A549 (cell line): ENCODE measurements around the gene AMMECR1.

ENCODE experiments used
- ATOH8 ChIP-seq: fragments of 250-450 bp; sonication (Bioruptor Pico); IDR thresholded peaks from 2 replicates; pipeline ENCODE4 v1.5.0; 2020; ENCODE audit warnings: low read depth, mild to moderate bottlenecking, moderate library complexity
- BHLHE40 ChIP-seq: IDR thresholded peaks from 2 replicates; pipeline ENCODE4 v1.6.1; 2012; ENCODE audit warnings: low read depth, low read length, inconsistent platforms
- CHD2 ChIP-seq: fragments of 150-350 bp; IDR thresholded peaks from 2 replicates; pipeline ENCODE4 v1.6.1; 2014; ENCODE audit warnings: low read length; ENCODE audit not compliant: partially characterized antibody
- CTCF ChIP-seq: fragments of >200 bp; sonication (Bioruptor Twin); formaldehyde crosslinking; IDR thresholded peaks from 3 replicates; pipeline ENCODE4 v1.5.1; 2016
- EP300 ChIP-seq, 2 experiments: fragments of >200 bp; sonication (Bioruptor Twin); formaldehyde crosslinking; IDR thresholded peaks; 2 replicates in 1 of 2; 3 replicates in 1 of 2; pipeline ENCODE4 v1.6.1; 2016 to 2017
- HMGXB4 ChIP-seq: fragments of 250-450 bp; sonication (Bioruptor Pico); IDR thresholded peaks from 2 replicates; pipeline ENCODE4 v1.5.0; 2021; ENCODE audit warnings: mild to moderate bottlenecking, moderate library complexity, borderline replicate concordance
- KDM5A ChIP-seq: fragments of 200-600 bp; sonication (generic); IDR thresholded peaks from 2 replicates; pipeline ENCODE4 v1.6.1; 2016; ENCODE audit warnings: antibody characterized with exemption, mild to moderate bottlenecking
- MAFK ChIP-seq: fragments of 450-650 bp; IDR thresholded peaks from 2 replicates; pipeline ENCODE4 v1.6.1; 2014; ENCODE audit not compliant: partially characterized antibody
- MAZ ChIP-seq: fragments of 150-350 bp; IDR thresholded peaks from 2 replicates; pipeline ENCODE4 v1.6.1; 2014; ENCODE audit warnings: antibody characterized with exemption, low read depth, low read length, borderline replicate concordance
- POLR2AphosphoS2 ChIP-seq: conservative IDR thresholded peaks from 2 replicates; pipeline ENCODE4 v1.6.1; 2012; ENCODE audit warnings: low read length, improper control_type of control experiment, inconsistent platforms
- RAD21 ChIP-seq, 2 experiments: fragments of >200 bp in 1 of 2; sonication (Bioruptor Twin) in 1 of 2; formaldehyde crosslinking in 1 of 2; IDR thresholded peaks in 1 of 2; conservative IDR thresholded peaks in 1 of 2; 2 replicates in 1 of 2; 3 replicates in 1 of 2; pipeline ENCODE4 v1.6.1; 2012 to 2018; ENCODE audit warnings: inconsistent platforms in 1 of 2
- REST ChIP-seq: fragments of 200-600 bp; sonication (generic); IDR thresholded peaks from 2 replicates; pipeline ENCODE4 v1.6.1; 2016; ENCODE audit warnings: antibody characterized with exemption, mild to moderate bottlenecking, moderate library complexity
- RNF2 ChIP-seq: fragments of 200-600 bp; sonication (generic); IDR thresholded peaks from 2 replicates; pipeline ENCODE4 v1.6.1; 2016; ENCODE audit warnings: low read depth, mild to moderate bottlenecking, antibody characterized with exemption, moderate library complexity, borderline replicate concordance
- SMC3 ChIP-seq: fragments of >200 bp; sonication (Bioruptor Twin); formaldehyde crosslinking; IDR thresholded peaks from 3 replicates; pipeline ENCODE4 v1.6.1; 2018; ENCODE audit warnings: inconsistent platforms

- TF ChIP-seq RAD21 (conservative IDR thresholded peaks at IDR 0.05 in 1 of 2, IDR thresholded peaks at IDR 0.05 in 1 of 2) (no peak), ATOH8 (CRISPR knock-in tag) (no peak), REST (no peak), KDM5A (no peak), CTCF (no peak), RNF2 (no peak), MAFK (no peak), POLR2AphosphoS2 (no peak), EP300 (IDR thresholded peaks at IDR 0.05) (no peak), HMGXB4 (CRISPR knock-in tag) (no peak), CHD2 (no peak), SMC3 (no peak), BHLHE40 (no peak), MAZ (no peak)
Measured at GRCh38 chrX:110320381-110320987, 2.6 kb upstream of the AMMECR1 start.
